HG03432 (cell line): ENCODE results near the gene MAGI1.
"Not testable (repeated sequence)": the region's sequence is repeated elsewhere in the genome, so short reads cannot be mapped to it uniquely, and the experiment has no call there.

Source experiments
- ATAC-seq: cut with Tn5 transposase; IDR thresholded peaks from one replicate; pipeline ENCODE4 v1.9.1; 2021; ENCODE audit warnings: mild to moderate bottlenecking, moderate library complexity; ENCODE audit not compliant: unreplicated experiment

The MAGI1 gene

DNA sequence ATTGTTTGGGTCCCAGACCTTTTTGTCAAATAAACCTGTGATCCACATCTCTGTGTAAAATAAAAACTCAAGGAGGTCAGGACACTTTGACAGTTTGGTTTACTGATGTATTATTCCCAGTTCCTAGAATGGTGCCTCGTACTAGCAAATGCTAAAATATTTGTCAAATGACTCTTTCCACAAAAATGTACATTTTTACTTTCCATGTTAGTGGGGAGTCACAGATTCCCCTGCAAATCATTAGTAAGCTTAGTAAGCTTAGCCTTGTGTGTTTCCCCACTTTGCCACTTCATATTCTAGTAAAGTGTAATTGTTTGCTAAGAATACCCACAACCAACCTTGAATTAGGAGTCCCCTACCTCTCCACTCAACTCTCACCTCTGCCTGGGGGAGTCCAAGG lies 2.4 kb upstream of the MAGI1 start:
- no peak for ATAC-seq

DNA sequence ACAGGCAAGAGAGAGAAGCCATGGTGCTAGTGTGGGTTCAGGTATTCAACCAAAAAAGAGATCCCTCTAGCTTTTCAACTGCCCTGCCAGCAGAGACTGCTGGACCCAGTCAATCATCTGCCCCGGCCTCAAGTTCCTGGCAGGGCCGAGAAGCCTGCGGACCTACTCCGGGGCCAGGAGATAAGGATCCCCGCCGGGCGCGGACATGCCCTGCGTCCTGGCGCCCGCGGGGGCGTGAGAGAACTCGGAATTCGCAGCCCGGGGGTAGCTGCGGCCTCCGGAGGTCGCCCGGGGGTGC lies 821 bp upstream of the MAGI1 start:
- ATAC-seq, result no peak

DNA sequence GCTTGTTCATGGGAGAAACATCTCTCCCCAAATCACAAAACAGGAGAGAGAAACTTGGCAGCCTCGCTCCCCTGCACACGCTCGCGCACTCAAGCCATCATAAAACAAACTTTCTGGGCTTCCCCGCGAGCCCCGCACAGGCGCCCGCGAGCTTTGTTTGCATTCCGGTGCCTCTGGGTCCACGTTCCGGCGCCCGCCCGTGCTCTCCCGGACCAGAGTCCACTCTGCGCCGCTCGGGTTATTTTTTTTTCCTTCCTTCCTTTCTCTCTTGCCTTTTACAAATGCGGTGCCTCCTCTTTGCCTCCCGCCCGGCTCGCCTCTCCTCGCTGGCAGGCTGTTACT lies 363 bp downstream of the MAGI1 start:
- peak; percentile 41 for ATAC-seq

DNA sequence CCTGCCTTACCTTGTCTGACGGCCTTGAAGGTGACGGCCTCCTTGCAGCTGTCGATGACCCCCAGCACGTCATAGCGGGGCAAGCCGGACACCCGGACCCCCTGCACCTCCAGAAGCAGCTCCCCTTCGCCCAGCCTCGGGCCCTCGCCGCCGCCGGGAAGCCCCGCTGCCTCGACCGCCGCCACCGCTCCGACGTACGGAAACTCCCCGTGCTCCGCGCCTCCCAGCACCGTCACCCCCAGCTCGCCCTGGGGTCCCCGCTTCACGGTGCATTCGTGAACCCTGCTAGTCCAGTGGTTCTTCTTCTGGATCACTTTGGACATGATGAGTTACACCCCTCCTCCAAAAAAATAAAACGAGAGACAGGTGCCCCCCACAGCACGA lies 740 bp downstream of the MAGI1 start:
- peak; percentile 29 for ATAC-seq

DNA sequence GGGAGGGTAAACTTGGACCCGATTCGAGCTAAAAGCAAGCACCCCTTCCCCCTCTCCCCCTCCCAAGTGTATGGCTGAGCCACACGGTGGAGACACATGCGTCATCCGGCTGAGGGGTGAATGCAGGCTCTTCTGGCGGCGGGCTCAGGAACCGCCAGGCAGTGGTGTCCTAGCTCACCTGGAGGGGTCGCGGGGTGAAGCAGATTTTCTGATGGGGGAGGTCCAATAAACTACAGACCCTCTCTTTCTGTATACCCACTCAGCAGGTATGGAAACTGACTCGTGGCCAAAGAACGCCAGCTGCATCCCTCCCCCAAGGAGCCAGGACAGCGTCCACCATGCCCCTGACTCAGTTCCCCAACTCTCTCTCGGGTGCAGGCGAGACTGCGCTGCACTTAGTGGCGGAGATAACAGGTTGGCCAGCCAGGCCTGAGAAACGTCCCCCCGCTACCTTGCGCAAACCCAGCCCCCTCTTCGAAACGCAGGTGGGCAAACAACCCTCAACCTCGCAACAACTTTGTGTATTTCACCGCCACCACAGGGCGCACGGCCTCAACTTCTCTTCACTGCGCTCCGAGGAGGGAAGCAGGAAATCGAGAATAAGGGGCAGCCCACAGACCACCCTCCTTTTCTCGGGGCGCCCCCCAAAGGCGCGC lies 1.3 kb downstream of the MAGI1 start:
- no peak for ATAC-seq

DNA sequence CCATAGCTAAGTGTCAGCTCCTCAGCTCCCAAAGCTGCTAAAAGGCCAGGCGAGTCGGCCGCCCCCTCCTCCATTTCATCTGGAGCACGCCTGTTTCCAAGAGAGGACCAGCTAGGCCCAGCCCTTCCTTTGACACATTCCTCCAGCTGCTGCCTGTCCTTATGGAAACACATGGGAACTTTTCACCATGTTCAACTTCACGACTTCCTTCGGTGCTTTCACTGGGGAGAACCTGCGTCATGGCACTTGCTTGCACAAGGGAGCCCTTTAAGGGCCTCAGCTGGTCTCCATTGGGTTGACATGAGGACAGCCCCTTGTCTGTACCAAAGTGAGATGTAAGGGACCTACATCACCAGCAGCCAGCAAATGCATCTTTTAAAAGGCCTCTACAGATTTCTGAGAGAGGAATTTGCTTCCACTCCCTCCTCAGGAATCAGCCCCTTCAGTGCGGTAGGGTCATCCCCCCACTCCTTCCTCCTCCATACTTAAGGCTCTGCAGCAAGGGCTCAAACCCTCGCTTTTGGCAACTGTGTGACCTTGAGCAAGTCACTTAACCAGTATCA lies 2.1 kb downstream of the MAGI1 start:
- ATAC-seq, result no peak

DNA sequence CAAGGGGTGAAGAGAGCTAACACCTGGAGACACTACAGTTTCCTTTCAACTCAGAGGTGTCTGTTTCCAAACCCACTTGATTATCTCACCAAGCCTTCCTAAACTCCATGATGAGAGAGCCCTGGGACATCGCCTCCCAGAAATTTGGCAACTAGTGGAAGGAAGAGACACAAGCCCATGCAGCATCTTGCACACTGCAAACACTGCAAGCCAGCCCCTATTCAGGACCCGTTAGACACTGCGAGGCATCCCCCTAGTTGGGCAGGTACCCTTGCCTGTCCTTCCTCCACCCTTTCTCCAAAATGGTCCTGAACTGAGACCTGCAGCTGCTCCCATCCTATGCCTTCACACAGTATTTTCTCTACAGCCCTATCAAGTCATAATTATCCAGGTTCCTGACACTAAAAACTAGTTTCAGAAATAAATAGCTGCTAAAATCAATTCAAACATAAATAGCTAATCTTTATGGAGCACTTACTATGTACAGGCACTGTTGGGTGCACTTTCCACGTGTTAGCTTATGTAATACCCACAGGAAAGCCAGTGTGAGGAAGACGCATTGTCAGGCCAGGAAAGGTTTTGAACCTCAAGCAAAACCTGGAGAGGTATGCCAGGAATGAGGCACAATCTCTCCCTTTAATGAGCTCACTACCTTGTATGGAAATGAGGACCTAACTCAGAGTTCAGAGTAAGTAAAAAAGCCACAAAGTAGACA lies 2.8 kb downstream of the MAGI1 start:
- no peak for ATAC-seq

DNA sequence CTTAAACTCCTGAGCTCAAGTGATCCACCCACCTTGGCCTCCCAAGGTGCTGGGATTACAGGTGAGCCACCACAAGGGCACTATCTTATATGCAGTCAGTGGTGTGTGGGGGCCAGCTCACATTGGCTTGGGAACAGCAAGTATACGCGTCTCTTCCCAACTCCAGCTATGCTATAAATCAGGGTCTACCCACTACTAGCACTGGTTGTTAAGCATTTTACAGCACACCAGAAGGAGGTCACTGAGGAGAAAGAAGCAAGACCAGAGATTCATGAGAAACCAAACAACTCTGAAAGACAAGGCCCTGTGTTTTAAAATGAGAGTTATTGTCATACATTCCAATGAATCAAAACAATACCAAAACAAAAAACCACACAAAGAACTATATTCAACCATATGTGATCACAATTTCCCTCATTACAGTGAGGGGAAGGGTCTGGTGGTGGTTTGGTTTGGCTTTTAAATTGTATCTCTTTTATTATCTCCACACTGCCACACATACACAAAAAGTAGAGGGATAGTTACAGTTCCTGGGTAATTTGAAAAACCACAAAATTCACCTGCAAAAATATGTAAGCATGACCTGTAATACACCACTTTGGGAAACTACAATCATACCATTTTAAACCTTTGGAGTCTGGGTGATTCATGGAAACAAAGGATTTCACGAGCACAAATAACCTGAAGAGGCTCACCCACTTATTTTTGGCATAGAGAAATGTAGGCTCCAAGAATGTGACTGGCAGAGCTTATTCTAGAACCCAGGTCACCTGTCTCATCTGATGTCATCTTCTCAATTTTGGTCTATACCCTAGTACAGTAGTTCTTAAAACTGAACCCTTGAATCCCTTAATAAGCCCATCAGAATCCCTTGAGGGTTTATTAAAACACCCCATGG lies 5.2 kb downstream of the MAGI1 start:
- ATAC-seq, result no peak

DNA sequence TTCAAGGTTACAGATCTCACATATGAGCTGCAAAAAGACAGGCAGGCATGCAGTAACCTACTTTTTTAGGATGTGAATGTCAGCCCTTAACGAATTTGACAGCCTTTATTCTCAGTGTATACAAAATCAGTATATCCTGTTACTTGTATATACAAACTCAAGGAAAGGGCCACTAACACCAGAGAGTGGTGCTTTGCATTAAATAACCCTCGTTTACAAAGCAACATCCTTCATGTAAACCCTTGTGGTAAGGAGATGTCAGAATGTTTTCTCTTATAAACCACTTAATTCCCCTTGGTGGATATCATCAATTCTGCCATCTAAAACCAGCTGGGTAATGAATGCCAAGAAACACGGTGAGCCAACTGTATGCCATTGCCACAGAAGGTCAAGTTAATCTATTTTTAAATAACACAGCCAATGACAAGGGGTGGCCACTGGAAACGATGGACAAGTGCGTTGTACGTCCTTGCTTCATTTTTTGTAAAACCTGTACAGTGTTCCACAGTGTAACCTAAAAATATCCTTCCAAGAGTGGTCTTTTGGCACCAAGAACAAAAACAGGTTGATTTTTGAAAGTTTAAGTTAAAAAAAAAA lies 7.5 kb downstream of the MAGI1 start:
- ATAC-seq, result no peak

DNA sequence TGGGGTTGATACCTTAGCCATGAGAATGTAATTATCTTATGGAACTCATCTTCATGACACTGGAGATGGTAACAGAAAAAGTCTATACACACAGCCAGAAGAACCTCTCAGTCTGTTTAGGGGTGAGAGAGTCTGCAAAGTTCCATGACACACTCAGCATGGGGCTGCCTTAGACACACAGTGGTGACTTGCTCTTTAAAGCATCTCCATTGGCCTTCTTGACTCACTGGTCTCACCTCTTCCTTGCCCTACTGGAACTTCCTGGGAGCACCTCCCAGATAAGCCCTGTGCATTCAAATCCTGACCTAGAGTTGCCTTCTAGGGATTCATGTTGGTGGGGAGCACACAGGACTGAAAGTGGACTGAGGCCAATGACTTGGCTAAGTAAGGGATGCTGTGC lies 9.3 kb downstream of the MAGI1 start:
- no peak for ATAC-seq

DNA sequence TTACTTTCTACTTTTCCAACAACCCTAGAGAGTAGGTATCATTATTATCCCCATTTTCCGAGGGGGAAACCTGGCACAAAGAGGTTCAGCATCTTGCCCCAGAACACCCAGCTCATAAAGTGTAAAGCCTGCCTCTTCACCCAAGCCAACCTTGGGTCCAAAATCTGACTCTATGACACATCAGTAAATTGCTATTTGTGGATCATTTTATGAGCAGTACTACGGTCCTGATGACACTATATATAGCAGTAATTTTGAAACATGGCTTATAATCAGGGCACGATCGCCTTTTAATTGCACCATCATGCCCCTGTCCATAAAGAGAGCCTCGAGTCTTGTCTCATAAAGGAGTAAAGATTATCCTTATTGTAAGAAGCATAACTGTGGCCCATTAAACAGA lies 9.7 kb downstream of the MAGI1 start:
- ATAC-seq, result no peak

DNA sequence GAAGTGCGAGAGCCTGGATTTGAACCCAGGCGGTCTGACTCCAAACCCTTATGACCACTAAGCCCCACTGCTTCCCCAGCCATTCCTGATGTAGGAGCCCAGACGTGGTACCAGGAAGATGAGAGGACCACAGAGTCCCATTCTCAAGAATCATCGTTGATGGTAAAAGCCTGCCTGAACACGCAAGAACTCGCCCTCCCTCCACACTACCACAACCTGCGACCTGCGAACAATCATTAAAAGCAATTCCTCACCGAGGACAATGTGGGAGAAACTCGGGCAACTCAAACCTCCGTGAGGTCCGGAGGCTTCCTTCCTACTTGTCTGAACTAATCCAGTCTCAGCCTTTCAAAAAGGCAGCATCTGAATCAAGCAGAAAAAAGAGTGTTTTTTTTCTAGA lies 10.3 kb downstream of the MAGI1 start:
- no peak for ATAC-seq

DNA sequence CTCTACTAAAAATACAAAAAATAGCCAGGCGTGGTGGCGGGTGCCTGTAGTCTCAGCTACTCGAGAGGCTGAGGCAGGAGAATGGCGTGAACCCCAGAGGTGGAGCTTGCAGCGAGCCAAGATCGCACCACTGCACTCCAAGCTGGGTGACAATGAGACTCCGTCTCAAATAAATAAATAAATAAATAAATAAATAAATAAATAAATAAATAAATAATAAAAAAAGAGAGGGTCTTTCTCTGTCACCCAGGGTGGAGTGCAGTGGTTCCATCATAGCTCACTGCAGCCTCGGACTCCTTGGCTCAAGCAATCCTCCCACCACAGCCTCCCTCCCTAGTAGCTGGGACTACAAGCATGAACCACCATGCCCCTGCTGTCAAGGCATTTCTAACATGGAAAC lies 11.6 kb downstream of the MAGI1 start:
- ATAC-seq, result not testable (repeated sequence)

DNA sequence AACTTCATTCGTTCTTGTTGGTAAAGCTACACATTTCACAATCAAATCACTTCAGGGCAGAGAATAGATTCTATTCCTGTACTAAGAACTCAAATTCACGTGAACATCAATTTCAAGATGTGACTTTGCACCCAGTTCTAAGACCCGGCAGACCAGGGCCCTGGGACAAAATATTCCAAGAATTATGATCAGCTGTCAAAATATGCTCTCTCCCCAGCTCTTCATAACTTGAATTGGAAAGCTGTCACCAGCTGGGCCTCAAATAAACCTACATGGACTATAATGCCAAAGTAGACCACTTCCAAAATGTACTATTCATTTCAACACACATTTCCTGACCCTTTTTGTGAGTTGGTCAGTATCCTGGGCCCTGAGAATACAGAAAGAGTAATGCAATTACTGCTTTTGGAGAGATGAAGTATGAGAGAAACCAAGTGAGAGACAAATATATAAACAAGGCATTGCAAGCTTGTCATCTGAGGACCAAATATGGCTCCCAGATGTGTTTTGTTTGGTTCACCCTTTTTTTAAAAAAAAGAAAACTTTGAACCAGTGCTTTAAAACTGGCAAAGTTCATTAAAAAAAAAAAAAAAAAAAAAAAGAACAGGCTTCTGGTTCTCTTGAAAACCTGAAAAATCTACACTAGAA lies 14.9 kb downstream of the MAGI1 start:
- ATAC-seq, result no peak

DNA sequence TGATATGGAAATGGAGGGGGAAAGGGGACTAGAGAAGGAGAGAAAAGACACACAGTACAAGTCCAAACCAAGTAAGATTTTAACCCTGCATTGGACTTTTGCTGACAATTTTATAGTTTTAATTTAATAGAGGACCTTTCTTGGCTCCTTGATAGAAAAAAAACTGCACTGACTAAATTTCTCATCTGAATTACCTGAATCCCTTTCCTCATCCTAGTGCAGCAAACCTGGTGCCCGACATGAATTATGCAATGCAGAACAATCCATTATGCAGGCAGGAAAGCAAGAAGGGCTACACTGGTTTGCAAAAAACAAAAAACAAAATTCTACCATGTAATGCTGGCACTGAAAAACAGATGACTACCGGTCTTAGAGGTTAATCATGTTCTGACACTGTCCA lies 15.5 kb downstream of the MAGI1 start:
- no peak for ATAC-seq

DNA sequence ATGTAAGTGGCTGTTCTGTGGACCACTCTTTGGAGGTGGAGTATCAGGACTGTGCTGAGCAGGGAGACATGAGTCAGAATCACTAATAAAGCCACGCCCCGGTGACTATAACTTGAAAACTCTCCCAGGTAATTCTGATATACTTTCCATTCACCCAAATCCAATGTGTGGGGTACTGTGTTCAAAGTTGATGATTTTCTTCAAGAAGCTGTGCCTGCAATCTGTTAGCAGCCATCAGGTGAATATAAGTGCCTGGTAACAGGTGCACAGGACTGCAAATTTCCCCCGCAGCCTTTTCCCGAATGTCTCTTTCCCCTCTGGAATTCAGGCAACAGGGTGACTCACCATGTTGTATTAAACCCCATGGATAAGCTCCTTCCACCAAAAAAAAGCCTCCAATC lies 17.0 kb downstream of the MAGI1 start:
- no peak for ATAC-seq

DNA sequence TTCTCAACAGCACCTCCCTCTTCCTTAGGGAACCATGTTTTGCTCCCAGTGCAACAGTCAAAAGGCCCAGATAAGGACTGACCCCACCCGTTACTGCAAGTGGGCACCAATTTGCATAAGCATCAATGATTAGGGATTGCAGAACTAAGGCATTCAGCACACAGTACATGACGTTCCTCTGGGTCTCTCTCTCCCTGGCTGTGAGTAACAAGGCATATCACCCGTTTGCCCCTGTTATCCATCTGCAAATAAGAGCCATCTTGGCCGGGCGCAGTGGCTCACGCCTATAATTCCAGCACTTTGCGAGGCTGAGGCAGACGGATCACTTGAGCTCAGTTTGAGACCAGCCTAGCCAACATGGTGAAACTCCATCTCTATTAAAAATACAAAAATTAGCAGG lies 18.8 kb downstream of the MAGI1 start:
- ATAC-seq, result no peak

DNA sequence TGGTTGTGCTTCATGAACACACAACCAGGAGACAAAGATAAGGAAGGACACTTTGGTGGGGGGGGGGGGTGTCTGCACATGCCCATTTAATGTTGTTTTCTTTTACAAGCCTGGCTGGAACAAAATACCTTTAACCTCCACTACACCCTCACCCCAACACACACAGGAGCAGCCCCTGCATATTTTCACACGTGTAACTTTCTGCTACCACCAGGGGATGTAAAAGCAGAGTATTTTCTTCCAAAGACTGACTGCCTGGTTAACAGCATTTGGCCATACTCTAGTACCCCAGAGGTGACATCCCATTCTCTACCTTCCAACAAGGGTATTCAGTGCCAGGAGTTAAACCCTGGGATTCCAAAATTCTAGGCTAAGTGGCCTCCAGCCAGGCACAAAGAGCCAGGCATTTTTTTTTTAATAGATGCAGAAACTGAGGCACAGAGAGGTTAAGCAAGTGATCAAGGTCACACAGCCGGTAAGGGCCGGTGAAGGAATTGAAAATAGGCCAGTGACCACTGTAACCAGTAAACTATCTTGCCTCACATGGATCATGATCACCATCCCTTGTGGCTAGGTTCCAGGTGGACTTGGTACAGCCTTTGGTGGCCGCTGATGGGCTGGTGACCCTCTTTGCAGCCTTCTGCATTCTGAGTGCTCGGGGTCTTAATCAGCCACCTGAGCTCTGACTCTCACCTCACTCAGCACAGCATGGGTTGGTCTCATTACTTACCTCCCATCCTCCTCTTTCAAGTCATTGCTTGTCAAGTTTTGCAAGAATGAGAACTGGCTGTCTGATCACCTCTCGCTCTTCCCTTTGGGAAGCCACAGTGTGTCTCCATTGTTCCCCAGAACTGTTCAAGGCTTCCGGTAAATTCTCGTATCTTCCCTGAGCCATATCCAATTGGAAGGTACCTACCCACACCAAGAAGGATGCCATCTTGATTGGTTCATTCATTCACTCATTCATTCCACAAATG lies 20.4 kb downstream of the MAGI1 start:
- no peak for ATAC-seq

DNA sequence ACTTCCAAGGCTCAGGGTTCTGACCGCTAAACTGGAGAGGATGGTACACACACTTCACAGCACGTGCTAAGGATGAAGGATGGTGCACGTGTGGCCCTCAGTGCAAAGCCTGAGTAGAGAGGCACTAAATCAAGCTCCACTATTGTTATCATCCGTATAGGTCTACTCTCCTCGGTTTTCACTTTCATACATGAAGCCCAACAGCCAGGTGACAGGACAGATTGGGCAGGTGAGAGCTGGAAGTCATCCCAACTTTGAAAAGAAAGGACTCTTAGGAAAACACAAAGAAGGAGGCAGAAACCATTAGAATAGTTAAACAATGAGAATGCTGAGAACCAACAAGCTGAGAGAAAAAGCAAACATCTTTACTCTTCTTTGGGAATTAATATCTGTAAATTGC lies 21.1 kb downstream of the MAGI1 start:
- ATAC-seq, result no peak

DNA sequence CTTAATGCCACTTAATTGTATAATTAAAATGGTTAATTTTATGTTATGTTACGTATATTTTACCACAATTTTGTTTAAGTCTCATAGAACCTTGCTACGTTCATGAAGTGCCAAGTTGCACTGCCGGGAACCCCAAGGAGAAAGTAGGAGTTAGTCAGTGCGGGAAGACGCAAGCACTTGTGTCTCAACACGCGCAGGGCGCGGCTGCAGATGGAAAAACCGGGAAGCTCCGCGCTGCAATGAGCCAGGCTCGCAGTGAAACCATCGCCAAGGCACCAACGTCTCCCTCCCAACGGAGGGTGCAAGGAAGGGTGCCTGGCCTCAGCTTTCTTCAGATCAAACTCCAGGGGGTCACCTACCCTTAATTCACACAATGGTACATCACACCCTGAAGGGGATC lies 21.6 kb downstream of the MAGI1 start:
- no peak for ATAC-seq
